Heart right ventricle (tissue), 16 donors: ENCODE results near the gene ZFR2. TPM values are rescaled to one million over a fixed set of nuclear protein-coding genes. Genes with fewer than 3 reads are reported as not detected.
"Not testable (repeated sequence)": the region's sequence is repeated elsewhere in the genome, so short reads cannot be mapped to it uniquely, and the experiment has no call there.

ENCODE experiments used
- ATAC-seq, 8 donors: fragments of 200-7000 bp; cut with Tn5 transposase; one replicate each; pipeline ENCODE4 v1.9.1; 2020; ENCODE audit warnings: mild to moderate bottlenecking in 8 of 8, moderate library complexity in 8 of 8, moderate number of reproducible peaks in 1 of 8
- DNase-seq, 2 donors: peaks; one replicate each; pipeline ENCODE4 v3.0.0-alpha.2; 2020
- H3K27ac ChIP-seq, 10 donors: fragments of 200-600 bp; sonication (generic) in 2 of 10; one replicate each; pipeline versions ENCODE4 v1.5.0 to v1.8.0; 2020 to 2022; ENCODE audit warnings: mild to moderate bottlenecking in 3 of 10
- H3K27me3 ChIP-seq, 7 donors: fragments of 200-600 bp; one replicate each; pipeline ENCODE4 v1.8.0; 2021 to 2022; ENCODE audit warnings: mild to moderate bottlenecking in 2 of 7
- H3K36me3 ChIP-seq, 9 donors: fragments of 200-600 bp; sonication (generic) in 1 of 9; one replicate each; pipeline versions ENCODE4 v1.5.0 to v1.8.0; 2020 to 2022; ENCODE audit warnings: mild to moderate bottlenecking in 2 of 9
- H3K4me1 ChIP-seq, 9 donors: fragments of 200-600 bp; sonication (generic) in 1 of 9; one replicate each; pipeline versions ENCODE4 v1.5.0 to v1.8.0; 2020 to 2022; ENCODE audit warnings: mild to moderate bottlenecking in 4 of 9
- H3K4me3 ChIP-seq, 10 donors: fragments of 200-600 bp; sonication (generic) in 2 of 10; one replicate each; pipeline versions ENCODE4 v1.5.0 to v1.8.0; 2020 to 2022; ENCODE audit warnings: mild to moderate bottlenecking in 7 of 10, moderate library complexity in 2 of 10
- H3K9me3 ChIP-seq, 11 donors: fragments of 200-600 bp in 10 of 11; sonication (generic) in 2 of 11; one replicate each; pipeline versions ENCODE4 v1.5.0 to v1.8.0; 2013 to 2022; ENCODE audit warnings: mild to moderate bottlenecking in 2 of 11, control low read depth in 1 of 11, moderate library complexity in 1 of 11
- WGBS, 2 donors: extraction: QIAGEN DNeasy Blood & Tissue Kit; methylation state at CpG; one replicate each; pipeline ENCODE4 v1.1.7; 2013; ENCODE audit warnings: inconsistent platforms in 1 of 2; 5-methylcytosine and 5-hydroxymethylcytosine counted together
- intact Hi-C, 10 donors: fragments of 100-400 bp; cut with DNase I; formaldehyde crosslinking; loops; one replicate each; pipeline versions ENCODE4 v1.11.1 to v1.14.2; 2022
- polyA plus RNA-seq, 2 donors: library from polyadenylated mRNA; stranded (reverse); fragments of 200-250 nt; gene quantifications; one replicate each; pipeline ENCODE4 v1.2.3, GENCODE V29; 2013
- total RNA-seq, 10 donors: library from RNA; stranded (reverse); fragmentation: NEBNext Ultra II Directional in 3 of 10; extraction: Animal tissue kit (Norgen Biotek cat#: 25700) in 3 of 10; gene quantifications; one replicate each; pipeline versions ENCODE4 v1.2.1 to v1.2.4, GENCODE V29; 2021 to 2023
- TF ChIP-seq, protein P1 (sequence below), 9 donors: fragments of 200-600 bp; sonication (generic) in 2 of 9; IDR thresholded peaks; one replicate each; pipeline versions ENCODE4 v1.5.0 to v1.8.0; 2021 to 2022; ENCODE audit warnings: antibody characterized with exemption in 9 of 9, mild to moderate bottlenecking in 5 of 9, moderate library complexity in 1 of 9
- donor health status: Arrhythmogenic right ventricular cardiomyopathy.
- donor health status: ischemic (EF 13 %, LVEDD 7.1; RV severe dilation, severe dysfunction).
- donor health status: healthy with polysubstance abuse.
- donor health status: DM: no; HTN: yes; CAD: no.
- donor health status: DM: no; HTN: no; CAD: no.
- donor health status: ischemic (EF 25% LVEDD 6.9; RV normal size, moderate dysfunction).
- donor health status: ischemic (EF 25% LVEDD 5.7; RV mildly dilated, moderate dysfunction).
- donor health status: healthy.
- donor health status: DM: yes; HTN: yes; CAD: no.
- donor health status: Ischemic cardiomyopathy.
- donor health status: ischemic (EF 35%, LVEDD 5.7; RV mildly dilated, moderate dysfunction).
- donor health status: nonischemic (EF 11% LVEDD 7.7; RV severe dilation, severe dysfunction).
- donor health status: DM: yes; HTN: yes; CAD: no.
- donor health status: PGD.
- donor health status: ischemic (EF 29% LVEDD 5.4; RV normal size, mild dysfunction).
- donor health status: nonischemic (EF 23%, LVEDD 6.1; RV moderate dilation, normal function).

Gene ZFR2
- total and polyA plus RNA-seq, 12 donors: 0.04 to 0.29 TPM; not detected in 10

- TF ChIP-seq, protein P1, sequence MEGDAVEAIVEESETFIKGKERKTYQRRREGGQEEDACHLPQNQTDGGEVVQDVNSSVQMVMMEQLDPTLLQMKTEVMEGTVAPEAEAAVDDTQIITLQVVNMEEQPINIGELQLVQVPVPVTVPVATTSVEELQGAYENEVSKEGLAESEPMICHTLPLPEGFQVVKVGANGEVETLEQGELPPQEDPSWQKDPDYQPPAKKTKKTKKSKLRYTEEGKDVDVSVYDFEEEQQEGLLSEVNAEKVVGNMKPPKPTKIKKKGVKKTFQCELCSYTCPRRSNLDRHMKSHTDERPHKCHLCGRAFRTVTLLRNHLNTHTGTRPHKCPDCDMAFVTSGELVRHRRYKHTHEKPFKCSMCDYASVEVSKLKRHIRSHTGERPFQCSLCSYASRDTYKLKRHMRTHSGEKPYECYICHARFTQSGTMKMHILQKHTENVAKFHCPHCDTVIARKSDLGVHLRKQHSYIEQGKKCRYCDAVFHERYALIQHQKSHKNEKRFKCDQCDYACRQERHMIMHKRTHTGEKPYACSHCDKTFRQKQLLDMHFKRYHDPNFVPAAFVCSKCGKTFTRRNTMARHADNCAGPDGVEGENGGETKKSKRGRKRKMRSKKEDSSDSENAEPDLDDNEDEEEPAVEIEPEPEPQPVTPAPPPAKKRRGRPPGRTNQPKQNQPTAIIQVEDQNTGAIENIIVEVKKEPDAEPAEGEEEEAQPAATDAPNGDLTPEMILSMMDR (IDR thresholded peaks at IDR 0.05): no peak
- WGBS, 2 donors: 95 to 99% methylated on average over 7 of the region's 7 CpGs
- intact Hi-C loops: loop anchor here in 4 of 10 donors (10.0 kb wide), 3 partner anchors 56 to 206 kb away; partner anchors contain the start of gene DAPK3 (in 1 of the 4)
These were observed 100.1 kb downstream of the ZFR2 start for GRCh38 chr19:3768748-3769099.

DNA sequence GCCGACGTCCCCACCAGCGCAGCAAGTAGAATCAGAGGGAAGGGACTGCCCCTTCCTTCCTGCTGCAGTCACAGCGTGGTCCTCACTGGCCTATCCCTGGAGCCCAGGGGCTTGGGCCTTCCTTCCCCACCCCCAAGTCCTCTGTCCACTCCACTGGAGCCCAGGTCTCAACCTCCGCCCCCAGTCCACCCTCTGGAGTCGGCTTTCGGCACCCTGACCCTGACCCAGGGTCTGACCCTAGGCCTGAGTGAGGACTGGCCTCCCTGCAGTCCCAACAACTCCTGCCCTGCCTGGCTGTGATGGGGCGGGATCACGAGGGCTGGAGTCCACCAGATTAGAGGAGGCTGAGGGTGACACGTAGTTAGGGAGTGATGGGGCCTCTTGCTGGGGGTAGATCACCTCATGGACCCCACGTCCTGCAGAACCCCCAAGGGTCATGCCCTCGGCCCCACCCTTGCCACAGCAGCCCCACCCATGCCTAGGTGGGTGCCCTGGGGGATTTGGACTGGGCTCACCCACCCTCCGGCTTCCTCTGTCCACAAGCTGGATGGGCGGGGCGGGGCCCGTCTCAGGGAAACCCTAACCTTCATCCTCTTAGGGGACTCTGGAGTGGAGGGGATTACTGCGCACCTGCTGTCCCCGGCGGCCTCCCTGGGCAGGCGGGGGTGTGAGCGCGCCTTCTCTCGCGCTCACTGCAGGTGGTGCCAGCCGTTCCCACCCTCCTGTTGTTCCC, 100.7 kb downstream of the ZFR2 start:
- H3K36me3 ChIP-seq: peaks cover 0 to 56% (median 19%) of the 10 kb centered on the region in 9 donors
- no peak overlapping the region for H3K4me3 ChIP-seq
- peaks cover 0 to 13% (median 5%) of the 10 kb centered on the region in 9 donors for H3K4me1 ChIP-seq
- H3K9me3 ChIP-seq: no peaks in the 10 kb centered on the region
- WGBS, 2 donors: 85 to 87% methylated on average over 25 of the region's 25 CpGs
- H3K27ac ChIP-seq: no peak overlapping the region
- TF ChIP-seq, protein P1 (IDR thresholded peaks at IDR 0.05): no peak
- intact Hi-C loops: loop anchor here in 4 of 10 donors (10.0 kb wide), 3 partner anchors 57 to 207 kb away; partner anchors contain the start of gene DAPK3 (in 1 of the 4)
- ATAC-seq (no peak), DNase-seq (no peak)
- H3K27me3 ChIP-seq: no peaks in the 10 kb centered on the region

More at GRCh38 chr19:3768748-3769099, 100.1 kb downstream of the ZFR2 start:
- no peak for DNase-seq
- Histone ChIP-seq H3K4me1 (peaks cover 0 to 8% (median 0%) of the 10 kb centered on the region in 9 donors), H3K27ac (no peak overlapping the region), H3K27me3 (no peaks in the 10 kb centered on the region), H3K36me3 (peaks cover 0 to 56% (median 19%) of the 10 kb centered on the region in 9 donors), H3K4me3 (no peak overlapping the region), H3K9me3 (no peaks in the 10 kb centered on the region)
- no peak for ATAC-seq

DNA sequence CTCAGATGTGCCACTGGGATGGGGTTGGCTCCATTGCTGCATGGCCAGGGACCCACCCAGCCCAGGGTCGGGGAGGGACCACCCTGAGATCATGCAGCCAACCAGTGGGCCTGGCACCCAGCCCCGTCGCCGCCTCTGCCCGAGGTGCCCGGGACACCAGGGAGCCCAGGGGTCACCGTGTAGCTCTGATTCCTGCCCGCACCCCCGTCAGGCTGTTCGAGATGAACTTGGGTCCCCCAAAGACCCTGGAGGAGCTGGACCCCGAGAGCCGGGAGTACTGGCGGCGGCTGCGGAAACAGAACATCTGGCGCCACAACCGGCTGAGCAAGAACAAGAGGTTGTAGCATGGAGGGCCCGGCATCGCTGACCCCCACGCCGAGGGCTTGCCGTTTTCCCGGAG, 101.8 kb downstream of the ZFR2 start:
- peaks cover 0 to 56% (median 19%) of the 10 kb centered on the region in 9 donors for H3K36me3 ChIP-seq
- H3K4me3 ChIP-seq: no peak overlapping the region
- H3K9me3 ChIP-seq: no peaks in the 10 kb centered on the region
- intact Hi-C loops: loop anchor here in 4 of 10 donors (10.0 kb wide), 3 partner anchors 58 to 208 kb away; partner anchors contain the start of gene DAPK3 (in 1 of the 4)
- TF ChIP-seq, protein P1 (IDR thresholded peaks at IDR 0.05): no peak
- no peaks in the 10 kb centered on the region for H3K27me3 ChIP-seq
- H3K27ac ChIP-seq: no peak overlapping the region
- DNase-seq (no peak), ATAC-seq (no peak)
- WGBS, 2 donors: 95 to 97% methylated on average over 23 of the region's 23 CpGs
- H3K4me1 ChIP-seq: peaks cover 0 to 19% (median 9%) of the 10 kb centered on the region in 9 donors

- WGBS, 2 donors: 85 to 88% methylated on average over 7 of the region's 7 CpGs
- intact Hi-C loops: loop anchor here in 4 of 10 donors (10.0 kb wide), 3 partner anchors 58 to 208 kb away; partner anchors contain the start of gene DAPK3 (in 1 of the 4)
- DNase-seq (no peak), ATAC-seq (no peak)
- Histone ChIP-seq H3K9me3 (no peaks in the 10 kb centered on the region), H3K27ac (no peak overlapping the region), H3K4me1 (peaks cover 3 to 24% (median 14%) of the 10 kb centered on the region in 9 donors), H3K36me3 (peaks cover 0 to 56% (median 19%) of the 10 kb centered on the region in 9 donors), H3K4me3 (no peak overlapping the region), H3K27me3 (no peaks in the 10 kb centered on the region)
- TF ChIP-seq, protein P1 (IDR thresholded peaks at IDR 0.05): no peak
These were observed 102.3 kb downstream of the ZFR2 start for GRCh38 chr19:3766520-3766919.

DNA sequence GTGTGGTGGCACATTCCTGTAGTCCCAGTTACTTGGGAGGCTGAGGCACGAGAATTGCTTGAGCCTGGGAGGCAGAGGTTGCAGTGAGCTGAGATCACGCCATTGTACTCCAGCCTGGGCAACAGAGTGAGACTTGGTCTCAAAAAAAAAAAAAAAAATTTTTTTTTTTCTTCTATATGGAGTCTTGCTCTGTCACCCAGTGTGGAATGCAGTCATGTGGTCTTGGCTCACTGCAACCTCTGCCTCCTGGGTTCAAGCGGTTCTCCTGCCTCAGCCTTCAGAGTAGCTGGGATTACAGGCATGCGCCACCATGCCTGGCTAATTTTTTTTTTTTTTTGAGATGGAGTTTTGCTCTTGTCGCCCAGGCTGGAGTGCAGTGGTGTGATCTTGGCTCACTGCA, 103.1 kb downstream of the ZFR2 start:
- WGBS, 2 donors: 95% methylated on average over 5 of the region's 5 CpGs
- H3K27me3 ChIP-seq, DNase-seq, H3K4me3 ChIP-seq, ATAC-seq, H3K9me3 ChIP-seq, H3K27ac ChIP-seq: not testable (repeated sequence)
- Histone ChIP-seq H3K36me3 (peaks cover 0 to 56% (median 19%) of the 10 kb centered on the region in 9 donors), H3K4me1 (peaks cover 3 to 27% (median 16%) of the 10 kb centered on the region in 9 donors)
- intact Hi-C loops: loop anchor here in 4 of 10 donors (10.0 kb wide), 3 partner anchors 59 to 209 kb away; partner anchors contain the start of gene DAPK3 (in 1 of the 4)
